ENCODE data around the gene CLN5.
"Not testable (repeated sequence)": the region's sequence is repeated elsewhere in the genome, so short reads cannot be mapped to it uniquely, and the experiment has no call there.

The CLN5 gene

GRCh38 chr13:76974618-76974975 is 17.3 kb upstream of the CLN5 start:
- in situ Hi-C loops (cut with HindIII; ENCODE audit: low sequenced_read_pairs) = no loop called here

GRCh38 chr13:76975863-76976262 is 16.0 kb upstream of the CLN5 start:
- in situ Hi-C loops (cut with HindIII; ENCODE audit: low sequenced_read_pairs) = no loop called here

- in situ Hi-C loops (cut with HindIII; ENCODE audit: low sequenced_read_pairs) = no loop called here
Measured at GRCh38 chr13:76976490-76976889, 15.4 kb upstream of the CLN5 start.

GRCh38 chr13:76976929-76977328 is 15.0 kb upstream of the CLN5 start:
- in situ Hi-C loops (cut with HindIII; ENCODE audit: low sequenced_read_pairs) = no loop called here

- in situ Hi-C loops (cut with HindIII; ENCODE audit: low sequenced_read_pairs) = no loop called here
Measured at GRCh38 chr13:76980075-76980718, 11.7 kb upstream of the CLN5 start.

GRCh38 chr13:76982061-76982460 is 9.8 kb upstream of the CLN5 start:
- in situ Hi-C loops (cut with HindIII; ENCODE audit: low sequenced_read_pairs) = no loop called here

GRCh38 chr13:76983676-76984075 is 8.2 kb upstream of the CLN5 start:
- in situ Hi-C loops (cut with HindIII; ENCODE audit: low sequenced_read_pairs) = no loop called here

GRCh38 chr13:76991432-76991795 is 467 bp upstream of the CLN5 start:
- in situ Hi-C loops (cut with HindIII; ENCODE audit: low sequenced_read_pairs) = no loop called here

GRCh38 chr13:76992548-76993001 is 694 bp downstream of the CLN5 start:
- in situ Hi-C loops (cut with HindIII; ENCODE audit: low sequenced_read_pairs) = no loop called here

- in situ Hi-C loops (cut with HindIII; ENCODE audit: low sequenced_read_pairs) = no loop called here
Measured at GRCh38 chr13:76993021-76993420, 1.1 kb downstream of the CLN5 start.

- in situ Hi-C loops (cut with HindIII; ENCODE audit: low sequenced_read_pairs) = no loop called here
Measured at GRCh38 chr13:76993473-76993872, 1.6 kb downstream of the CLN5 start.

GRCh38 chr13:76994281-76994680 is 2.4 kb downstream of the CLN5 start:
- in situ Hi-C loops (cut with HindIII; ENCODE audit: low sequenced_read_pairs) = no loop called here

GRCh38 chr13:77000475-77000874 is 8.6 kb downstream of the CLN5 start:
- in situ Hi-C loops (cut with HindIII; ENCODE audit: low sequenced_read_pairs) = no loop called here

- in situ Hi-C loops (cut with HindIII; ENCODE audit: low sequenced_read_pairs) = no loop called here
Measured at GRCh38 chr13:77001540-77001939, 9.7 kb downstream of the CLN5 start.

GRCh38 chr13:77001963-77002587 is 10.2 kb downstream of the CLN5 start:
- in situ Hi-C loops (cut with HindIII; ENCODE audit: low sequenced_read_pairs) = no loop called here

- in situ Hi-C loops (cut with HindIII; ENCODE audit: low sequenced_read_pairs) = no loop called here
Measured at GRCh38 chr13:77002590-77003190, 10.8 kb downstream of the CLN5 start.

- in situ Hi-C loops (cut with HindIII; ENCODE audit: low sequenced_read_pairs) = not testable (repeated sequence)
Measured at GRCh38 chr13:77008337-77008736, 16.5 kb downstream of the CLN5 start.

GRCh38 chr13:77009011-77009410 is 17.1 kb downstream of the CLN5 start:
- in situ Hi-C loops (cut with HindIII; ENCODE audit: low sequenced_read_pairs) = no loop called here

GRCh38 chr13:77009719-77010118 is 17.8 kb downstream of the CLN5 start:
- in situ Hi-C loops (cut with HindIII; ENCODE audit: low sequenced_read_pairs) = not testable (repeated sequence)

- in situ Hi-C loops (cut with HindIII; ENCODE audit: low sequenced_read_pairs) = no loop called here
Measured at GRCh38 chr13:77013853-77014542, 22.1 kb downstream of the CLN5 start.

GRCh38 chr13:77014906-77015685 is 23.2 kb downstream of the CLN5 start:
- in situ Hi-C loops (cut with HindIII; ENCODE audit: low sequenced_read_pairs) = no loop called here

All from endothelial cell of hepatic sinusoid (primary cell).